DOHH2 (cell line): ENCODE data around the gene RPS17.

Experiments used
- H3F3A ChIP-seq: fragments of 200-600 bp; sonication (generic), shearing (Covaris generic); 2 replicates; pipeline ENCODE4 v1.6.0; 2016; ENCODE audit warnings: antibody characterized with exemption, mild to moderate bottlenecking; ENCODE audit not compliant: control insufficient read depth, insufficient read depth
- H3K27ac ChIP-seq: fragments of 200-600 bp; sonication (generic); 2 replicates; pipeline ENCODE4 v1.5.1; 2014; ENCODE audit warnings: low read depth, mild to moderate bottlenecking, low read length, moderate library complexity
- H3K27me3 ChIP-seq: fragments of 200-600 bp; sonication (generic); 2 replicates; pipeline ENCODE4 v1.6.1; 2014; ENCODE audit warnings: mild to moderate bottlenecking, low read length, mixed read lengths; ENCODE audit not compliant: control insufficient read depth
- H3K36me3 ChIP-seq: fragments of 200-600 bp; sonication (generic); 2 replicates; pipeline ENCODE4 v1.6.1; 2014; ENCODE audit warnings: mild to moderate bottlenecking, low read length, moderate library complexity, mixed read lengths; ENCODE audit not compliant: control insufficient read depth
- H3K4me1 ChIP-seq: fragments of 200-600 bp; sonication (generic); 2 replicates; pipeline ENCODE4 v1.6.1; 2014; ENCODE audit warnings: mild to moderate bottlenecking, low read length, mixed read lengths; ENCODE audit not compliant: control insufficient read depth
- H3K4me2 ChIP-seq: fragments of 200-600 bp; sonication (generic); 2 replicates; pipeline ENCODE4 v1.6.0; 2014; ENCODE audit warnings: mild to moderate bottlenecking, low read length, moderate library complexity
- H3K4me3 ChIP-seq: fragments of 200-600 bp; sonication (generic); 2 replicates; pipeline ENCODE4 v1.5.1; 2014; ENCODE audit warnings: mild to moderate bottlenecking, low read length, mixed read lengths
- H3K79me2 ChIP-seq: fragments of 200-600 bp; sonication (generic); 2 replicates; pipeline ENCODE4 v1.6.1; 2014; ENCODE audit warnings: mild to moderate bottlenecking, low read length, mixed read lengths; ENCODE audit not compliant: control insufficient read depth
- H3K9me2 ChIP-seq: fragments of 200-600 bp; sonication (generic); replicated peaks from 2 replicates; pipeline ENCODE4 v1.6.1; 2014; ENCODE audit warnings: mild to moderate bottlenecking, low read length, mixed read lengths; ENCODE audit not compliant: control insufficient read depth
- H3K9me3 ChIP-seq: fragments of 200-600 bp; sonication (generic); 2 replicates; pipeline ENCODE4 v1.6.1; 2014; ENCODE audit warnings: antibody characterized with exemption, low read length, mixed read lengths; ENCODE audit not compliant: control insufficient read depth, insufficient read depth
- H4K20me1 ChIP-seq: fragments of 200-600 bp; sonication (generic); 2 replicates; pipeline ENCODE4 v1.6.0; 2014; ENCODE audit warnings: low read depth, mild to moderate bottlenecking, antibody characterized with exemption, low read length, moderate library complexity; ENCODE audit not compliant: control insufficient read depth, insufficient read depth
- EZH2phosphoT487 ChIP-seq: fragments of 200-600 bp; sonication (generic); IDR thresholded peaks from 2 replicates; pipeline ENCODE4 v1.6.1; 2017; ENCODE audit warnings: borderline replicate concordance, mild to moderate bottlenecking, antibody characterized with exemption, low read length, moderate library complexity, mixed read lengths
- TF ChIP-seq, protein P1 (sequence below): fragments of 200-600 bp; sonication (generic); IDR thresholded peaks from one replicate; pipeline ENCODE4 v1.5.1; 2014; ENCODE audit warnings: antibody characterized with exemption, mild to moderate bottlenecking, low read depth, low read length; ENCODE audit not compliant: poor library complexity, severe bottlenecking

RPS17 gene

DNA sequence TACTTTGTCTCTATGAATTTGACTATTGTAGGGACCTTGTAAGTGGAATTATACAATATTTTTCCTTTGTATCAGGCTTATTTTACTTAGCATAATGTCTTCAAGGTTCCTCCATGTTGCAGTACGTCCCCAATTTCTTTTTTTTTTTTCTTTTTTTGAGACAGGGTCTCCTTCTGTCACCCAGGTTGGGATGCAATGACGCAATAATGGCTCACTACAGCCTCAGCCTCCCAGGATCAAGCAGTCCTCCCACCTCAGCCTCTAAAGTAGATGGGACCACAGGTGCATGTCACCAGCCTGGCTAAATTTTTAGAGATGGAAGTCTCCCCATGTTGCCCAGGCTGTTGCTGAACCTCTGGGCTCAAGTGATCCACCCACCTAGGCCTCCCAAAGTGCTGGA is 40.5 kb upstream of the RPS17 start:
- H3K79me2 ChIP-seq: no peaks in the 10 kb centered on the region
- H3K36me3 ChIP-seq: no peaks in the 10 kb centered on the region
- H4K20me1 ChIP-seq: no peaks in the 10 kb centered on the region
- 0 out of 2 replicates have a peak, but pooled peaks cover 2% of the 10 kb centered on the region for H3K27me3 ChIP-seq
- no peaks in the 10 kb centered on the region for H3K4me1 ChIP-seq
- no peak overlapping the region for H3K4me2 ChIP-seq
- H3K27ac ChIP-seq: no peak overlapping the region
- no peaks in the 10 kb centered on the region for H3K9me3 ChIP-seq
- no peak for TF ChIP-seq EZH2phosphoT487
- TF ChIP-seq, protein P1, sequence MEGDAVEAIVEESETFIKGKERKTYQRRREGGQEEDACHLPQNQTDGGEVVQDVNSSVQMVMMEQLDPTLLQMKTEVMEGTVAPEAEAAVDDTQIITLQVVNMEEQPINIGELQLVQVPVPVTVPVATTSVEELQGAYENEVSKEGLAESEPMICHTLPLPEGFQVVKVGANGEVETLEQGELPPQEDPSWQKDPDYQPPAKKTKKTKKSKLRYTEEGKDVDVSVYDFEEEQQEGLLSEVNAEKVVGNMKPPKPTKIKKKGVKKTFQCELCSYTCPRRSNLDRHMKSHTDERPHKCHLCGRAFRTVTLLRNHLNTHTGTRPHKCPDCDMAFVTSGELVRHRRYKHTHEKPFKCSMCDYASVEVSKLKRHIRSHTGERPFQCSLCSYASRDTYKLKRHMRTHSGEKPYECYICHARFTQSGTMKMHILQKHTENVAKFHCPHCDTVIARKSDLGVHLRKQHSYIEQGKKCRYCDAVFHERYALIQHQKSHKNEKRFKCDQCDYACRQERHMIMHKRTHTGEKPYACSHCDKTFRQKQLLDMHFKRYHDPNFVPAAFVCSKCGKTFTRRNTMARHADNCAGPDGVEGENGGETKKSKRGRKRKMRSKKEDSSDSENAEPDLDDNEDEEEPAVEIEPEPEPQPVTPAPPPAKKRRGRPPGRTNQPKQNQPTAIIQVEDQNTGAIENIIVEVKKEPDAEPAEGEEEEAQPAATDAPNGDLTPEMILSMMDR: no peak
- H3K9me2 ChIP-seq: no peaks in the 10 kb centered on the region
- no peaks in the 10 kb centered on the region for H3F3A ChIP-seq
- H3K4me3 ChIP-seq: no peak overlapping the region

DNA sequence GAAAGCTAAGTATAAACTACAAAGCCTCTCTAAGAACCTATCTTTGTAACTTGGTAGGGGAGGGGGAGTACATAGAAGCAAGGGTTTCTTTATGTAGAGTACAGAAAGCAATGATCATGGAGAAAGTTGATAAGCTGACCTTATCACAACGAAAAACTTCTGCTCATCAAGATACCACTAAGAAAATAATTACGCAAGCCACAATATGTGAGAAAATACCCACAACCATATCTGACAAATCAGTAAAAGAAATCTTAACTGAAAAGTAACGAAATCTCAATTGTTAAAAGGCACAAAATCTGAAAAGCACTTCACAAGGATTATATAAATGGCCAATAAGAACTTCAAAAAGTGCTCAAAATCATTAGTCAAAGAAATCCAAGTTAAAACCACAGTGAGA is 35.1 kb upstream of the RPS17 start:
- H3K9me2 ChIP-seq: no peaks in the 10 kb centered on the region
- no peaks in the 10 kb centered on the region for H3K9me3 ChIP-seq
- H3K79me2 ChIP-seq: no peaks in the 10 kb centered on the region
- no peak for TF ChIP-seq EZH2phosphoT487
- TF ChIP-seq, protein P1: no peak
- no peaks in the 10 kb centered on the region for H3F3A ChIP-seq
- H4K20me1 ChIP-seq: no peaks in the 10 kb centered on the region
- no peak overlapping the region for H3K4me3 ChIP-seq
- no peak overlapping the region for H3K4me2 ChIP-seq
- H3K4me1 ChIP-seq: no peaks in the 10 kb centered on the region
- H3K27me3 ChIP-seq: peaks cover 17% of the 10 kb centered on the region
- no peaks in the 10 kb centered on the region for H3K36me3 ChIP-seq
- no peak overlapping the region for H3K27ac ChIP-seq

DNA sequence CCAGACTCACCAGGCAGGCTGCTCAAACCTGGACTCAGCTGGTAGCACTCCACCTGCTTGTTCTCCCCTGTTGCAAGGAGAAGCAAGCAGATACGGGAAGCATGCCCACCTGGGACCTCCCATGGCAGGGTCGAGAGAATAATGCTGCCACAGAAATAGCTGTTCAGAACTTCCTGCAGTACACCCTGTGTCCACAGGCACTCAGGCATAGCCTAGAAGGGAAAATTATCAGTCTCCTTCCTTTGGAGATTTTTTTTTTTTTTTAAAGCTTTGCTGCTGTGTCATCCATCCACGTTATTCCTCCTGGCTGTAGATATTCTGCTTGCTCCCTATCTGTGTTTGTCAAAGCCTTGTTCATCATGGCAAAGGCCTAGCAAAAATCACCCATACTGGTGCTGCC is 32.7 kb upstream of the RPS17 start:
- Histone ChIP-seq H3K4me3 (no peak overlapping the region), H3K79me2 (no peaks in the 10 kb centered on the region), H3K9me3 (no peaks in the 10 kb centered on the region), H3K4me1 (no peaks in the 10 kb centered on the region), H4K20me1 (no peaks in the 10 kb centered on the region), H3K9me2 (no peaks in the 10 kb centered on the region), H3F3A (no peaks in the 10 kb centered on the region), H3K27ac (no peak overlapping the region), H3K36me3 (no peaks in the 10 kb centered on the region), H3K27me3 (peaks cover 17% of the 10 kb centered on the region), H3K4me2 (no peak overlapping the region)
- TF ChIP-seq, protein P1: no peak
- no peak for TF ChIP-seq EZH2phosphoT487

DNA sequence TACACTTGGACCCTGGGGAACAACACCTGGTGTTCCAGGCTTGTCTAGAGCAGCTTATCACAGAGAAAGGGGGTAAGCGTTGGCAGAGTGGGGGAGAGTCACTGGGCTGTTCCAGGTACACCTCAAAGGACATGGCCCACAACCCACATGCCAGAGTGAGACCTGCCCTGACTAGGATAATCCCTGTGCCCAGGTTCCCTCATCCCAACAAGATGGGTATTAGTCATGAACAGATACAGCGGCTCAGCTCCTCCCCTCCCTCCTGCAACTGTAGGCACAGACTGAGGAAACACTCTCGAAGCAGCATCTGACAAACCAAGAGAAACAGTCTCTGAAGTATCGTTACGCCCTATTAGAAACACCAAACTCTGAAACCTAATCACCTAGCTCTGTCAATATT is 32.1 kb upstream of the RPS17 start:
- H3K79me2 ChIP-seq: no peaks in the 10 kb centered on the region
- no peaks in the 10 kb centered on the region for H3K4me1 ChIP-seq
- H3K27me3 ChIP-seq: peaks cover 17% of the 10 kb centered on the region
- TF ChIP-seq, protein P1: no peak
- TF ChIP-seq EZH2phosphoT487: no peak
- no peaks in the 10 kb centered on the region for H3K9me3 ChIP-seq
- H3K9me2 ChIP-seq: no peaks in the 10 kb centered on the region
- H4K20me1 ChIP-seq: no peaks in the 10 kb centered on the region
- H3K4me3 ChIP-seq: no peak overlapping the region
- no peak overlapping the region for H3K4me2 ChIP-seq
- H3F3A ChIP-seq: no peaks in the 10 kb centered on the region
- H3K27ac ChIP-seq: no peak overlapping the region
- no peaks in the 10 kb centered on the region for H3K36me3 ChIP-seq
